GM08714 (cell line): ENCODE results near the gene ATP6V0D1.

ENCODE experiments used
- H3K4me3 ChIP-seq: fragments of 200-500 bp; sonication (Bioruptor generic); 2 replicates; pipeline ENCODE4 v1.5.1; 2014; ENCODE audit warnings: mild to moderate bottlenecking, low read length, inconsistent platforms
- ZNF274 ChIP-seq: IDR thresholded peaks from 2 replicates; pipeline ENCODE4 v1.6.1; 2012; ENCODE audit warnings: mild to moderate bottlenecking, low read depth, low read length

The ATP6V0D1 gene

DNA sequence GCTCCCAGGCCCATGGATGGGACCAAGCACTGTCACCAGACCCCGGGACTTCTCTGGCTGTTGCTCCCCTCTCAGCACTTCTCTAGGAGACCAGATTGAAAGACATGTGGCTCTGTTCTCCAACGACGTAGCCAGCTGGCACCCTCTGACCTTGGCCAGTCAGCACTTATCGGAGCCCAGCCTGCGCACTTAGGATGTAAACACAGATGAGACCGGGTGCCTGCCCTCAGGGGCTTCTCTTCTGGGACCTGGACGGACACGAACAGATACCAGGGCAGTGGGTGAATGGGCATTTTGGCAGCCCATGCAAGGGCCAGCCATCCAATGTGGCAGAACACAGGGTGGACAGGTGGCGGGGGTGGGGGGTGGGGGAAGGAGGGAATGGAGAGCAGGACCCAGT is 71.3 kb downstream of the ATP6V0D1 start:
- TF ChIP-seq ZNF274: no peak
- H3K4me3 ChIP-seq: no peak overlapping the region

- H3K4me3 ChIP-seq: no peak overlapping the region
- TF ChIP-seq ZNF274: no peak
Observed at GRCh38 chr16:67407788-67408452, 73.0 kb downstream of the ATP6V0D1 start.

DNA sequence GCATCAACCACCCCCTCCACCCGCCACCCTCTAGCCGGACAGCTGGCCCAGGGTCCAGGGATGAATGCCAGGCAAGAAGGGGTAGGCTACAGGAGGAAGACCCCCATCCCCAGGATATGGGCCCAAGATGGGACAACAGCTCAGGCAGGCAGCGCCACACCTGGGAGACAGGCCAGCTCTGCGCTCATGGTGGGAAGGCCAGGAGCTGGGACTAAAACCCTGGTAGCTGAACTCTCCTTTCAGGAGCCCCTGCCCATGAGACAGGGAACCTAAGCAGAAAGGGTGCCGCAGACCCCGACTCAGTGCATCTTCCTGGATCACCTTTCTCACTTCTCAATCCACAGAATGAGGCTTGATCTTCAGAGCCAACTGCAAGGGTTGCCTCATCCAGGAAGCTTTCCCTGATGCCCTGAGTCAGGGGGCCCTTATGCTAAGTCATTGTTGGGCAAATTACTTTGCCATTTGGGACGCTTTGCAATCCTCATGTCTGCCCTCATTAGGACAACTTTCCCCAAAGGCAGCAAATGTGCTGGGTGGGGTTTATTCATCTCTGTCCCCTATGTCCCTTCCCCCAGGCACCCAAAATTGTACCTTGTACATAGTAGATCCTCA is 73.7 kb downstream of the ATP6V0D1 start:
- H3K4me3 ChIP-seq: no peak overlapping the region
- TF ChIP-seq ZNF274: no peak

DNA sequence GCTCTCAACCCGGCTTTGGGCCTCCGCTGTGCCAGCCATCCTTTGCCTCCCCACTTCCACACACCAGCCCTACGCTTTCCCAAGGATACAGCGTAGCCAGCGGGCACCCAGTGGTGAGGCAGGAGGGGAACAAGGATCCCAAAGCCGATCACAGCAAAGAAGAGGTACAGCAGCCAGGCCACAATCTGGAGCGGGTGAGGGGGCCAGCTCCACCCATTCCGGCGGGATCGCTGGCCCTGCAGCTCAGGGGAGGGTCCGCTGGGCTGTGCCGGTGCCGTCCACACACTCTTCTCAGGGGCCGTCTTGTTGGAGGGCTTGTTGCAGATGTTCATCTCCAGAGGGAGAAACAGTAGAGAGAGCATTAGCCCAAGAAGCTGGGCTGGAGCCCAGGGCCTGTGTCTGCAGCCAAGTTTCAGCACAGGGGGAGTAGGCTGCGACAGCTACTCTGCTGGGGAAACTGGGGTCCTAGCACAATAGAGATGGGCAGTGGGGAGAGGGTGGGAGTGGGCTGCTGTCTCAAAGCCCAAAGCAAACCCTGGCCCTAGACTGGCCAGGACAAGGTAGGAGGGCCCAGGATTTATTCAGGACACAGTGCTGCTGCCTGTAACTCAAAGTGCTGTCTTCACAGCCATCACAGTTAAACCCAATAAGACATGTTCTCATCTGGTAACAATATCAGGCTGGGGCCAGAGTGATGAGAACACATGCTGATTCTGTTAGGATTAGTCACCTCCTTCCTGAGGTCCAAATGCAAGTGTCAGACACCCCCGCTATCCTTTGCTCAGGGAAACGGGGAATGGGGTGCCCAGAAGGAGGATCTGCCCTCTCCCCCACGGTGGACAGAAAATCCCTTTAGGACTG is 74.6 kb downstream of the ATP6V0D1 start:
- TF ChIP-seq ZNF274: no peak
- H3K4me3 ChIP-seq: no peak overlapping the region

DNA sequence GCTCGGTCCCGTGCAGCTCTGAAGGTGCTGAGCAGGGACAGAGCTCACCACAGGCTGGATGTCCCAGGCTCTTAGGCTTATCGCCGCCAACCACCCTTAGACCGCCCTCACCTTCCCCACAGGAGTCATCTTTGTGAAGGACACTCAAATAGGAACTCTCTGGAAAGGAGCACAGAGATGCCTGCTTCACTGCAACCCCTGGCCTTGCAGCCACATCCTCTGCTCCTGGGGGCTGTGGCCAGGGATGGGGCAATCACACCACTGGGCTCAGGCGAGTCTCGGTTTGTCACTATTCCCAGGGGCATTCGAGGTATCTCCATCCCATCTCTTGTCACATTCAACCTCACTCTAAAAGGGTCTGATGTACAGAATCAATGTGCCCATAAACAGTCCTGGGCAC is 75.6 kb downstream of the ATP6V0D1 start:
- TF ChIP-seq ZNF274: no peak
- H3K4me3 ChIP-seq: no peak overlapping the region

DNA sequence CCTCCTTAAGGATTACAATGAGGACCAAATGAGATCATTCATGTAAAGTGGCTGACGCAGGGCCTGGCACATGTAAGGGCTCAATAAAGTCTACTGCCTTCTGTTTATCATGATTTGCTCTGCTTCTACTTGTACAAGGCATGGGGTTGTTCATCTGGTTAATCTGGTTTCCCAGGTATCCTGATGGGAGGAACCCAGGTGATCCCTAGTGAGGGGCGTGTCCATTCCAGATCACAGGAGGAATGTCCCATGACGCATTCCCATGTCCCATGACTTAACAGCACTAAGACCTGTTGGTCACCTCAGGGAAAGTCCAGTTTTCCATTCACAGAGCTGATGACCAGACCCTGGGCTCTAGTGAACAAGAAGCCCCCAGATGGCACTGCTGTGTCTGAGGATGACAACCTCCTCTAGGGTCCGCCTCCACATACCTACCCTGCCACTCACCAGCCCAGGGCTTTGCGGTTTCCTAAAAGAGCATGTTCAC is 76.2 kb downstream of the ATP6V0D1 start:
- TF ChIP-seq ZNF274: no peak
- no peak overlapping the region for H3K4me3 ChIP-seq

- no peak overlapping the region for H3K4me3 ChIP-seq
- TF ChIP-seq ZNF274: no peak
Observed at GRCh38 chr16:67403976-67404555, 76.9 kb downstream of the ATP6V0D1 start.

DNA sequence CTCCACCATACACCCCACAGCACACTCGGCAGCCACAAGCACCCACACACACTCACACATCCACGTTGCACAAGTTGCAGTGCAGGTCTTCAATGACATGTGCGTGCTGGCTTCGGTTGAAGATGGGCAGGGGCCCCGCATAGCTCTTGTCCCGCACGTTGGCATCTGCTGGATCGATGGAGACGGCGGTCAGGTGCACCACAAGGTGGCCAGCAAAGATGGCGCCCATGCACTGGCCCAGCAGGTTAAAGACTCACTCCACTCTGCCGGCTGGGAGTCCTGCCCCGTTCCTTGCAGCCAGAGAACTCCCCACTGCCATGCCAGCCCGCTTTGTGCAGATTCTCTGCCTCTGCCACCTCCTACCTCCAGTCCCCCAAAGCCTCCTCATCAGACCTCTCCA is 80.1 kb downstream of the ATP6V0D1 start:
- no peak overlapping the region for H3K4me3 ChIP-seq
- TF ChIP-seq ZNF274: no peak

GRCh38 chr16:67399749-67400704 is 80.9 kb downstream of the ATP6V0D1 start:
- H3K4me3 ChIP-seq: no peak overlapping the region
- no peak for TF ChIP-seq ZNF274

DNA sequence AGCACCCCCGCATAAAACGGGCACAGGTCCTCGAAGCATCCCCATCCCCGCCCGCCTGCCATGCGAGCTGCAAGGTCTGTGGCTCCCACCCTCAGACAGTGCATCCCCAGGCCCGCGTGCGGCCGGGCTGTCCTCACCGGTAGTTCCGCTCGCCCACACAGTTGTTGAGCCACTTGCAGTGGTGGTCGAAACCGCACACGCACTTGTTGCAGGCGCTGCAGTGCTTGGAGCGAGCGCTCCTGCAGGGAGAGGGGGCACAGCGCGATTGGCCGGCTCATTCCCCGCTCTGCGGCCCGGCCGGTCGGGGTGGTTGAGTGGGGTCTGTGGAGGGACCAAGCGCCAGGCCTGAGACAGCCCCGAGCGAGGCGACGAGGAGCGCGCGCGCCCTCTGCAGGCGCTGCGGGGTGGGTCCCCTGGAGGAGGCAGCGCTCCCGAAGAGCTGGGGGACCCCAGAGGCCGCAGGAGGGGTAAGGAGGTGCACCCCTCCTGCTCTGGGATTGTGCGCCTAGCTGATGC is 81.7 kb downstream of the ATP6V0D1 start:
- H3K4me3 ChIP-seq: no peak overlapping the region
- no peak for TF ChIP-seq ZNF274

- H3K4me3 ChIP-seq: no peak overlapping the region
- TF ChIP-seq ZNF274: no peak
Observed at GRCh38 chr16:67398546-67399217, 82.3 kb downstream of the ATP6V0D1 start.

DNA sequence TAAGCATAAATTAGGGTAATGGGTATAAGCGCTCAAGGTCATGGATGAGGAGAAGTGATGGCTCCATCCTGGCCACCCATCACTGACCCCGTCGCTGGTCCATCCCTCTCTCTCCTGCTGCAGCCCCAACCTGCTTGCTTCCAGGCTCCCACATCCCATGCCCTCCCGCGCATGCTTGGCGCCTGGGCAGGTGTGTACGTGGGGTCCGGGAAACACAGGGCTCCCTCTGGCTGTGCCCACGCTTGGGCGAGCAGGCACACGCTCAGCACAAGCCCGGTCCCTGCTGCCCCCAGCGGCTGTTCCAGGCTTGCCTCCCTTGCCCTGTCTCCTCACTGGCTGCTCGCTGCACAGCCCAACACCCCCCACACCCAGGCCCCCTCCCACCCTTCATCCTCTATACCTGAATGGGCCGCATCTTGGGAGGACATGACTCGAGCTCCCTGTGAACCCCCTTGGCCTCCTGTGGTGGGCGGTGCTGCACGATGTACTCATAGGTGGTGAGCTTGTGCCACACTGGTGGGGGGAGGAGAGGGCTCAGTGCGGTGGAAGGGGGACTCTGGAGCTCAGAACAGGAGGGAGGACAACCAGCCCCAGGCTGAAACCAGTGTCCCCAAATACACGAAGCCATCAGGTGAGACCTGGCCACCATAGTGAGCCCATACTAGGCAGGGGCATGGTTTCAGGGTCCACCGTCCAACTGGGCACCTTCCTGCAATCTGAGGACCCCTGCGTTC is 83.0 kb downstream of the ATP6V0D1 start:
- no peak for TF ChIP-seq ZNF274
- H3K4me3 ChIP-seq: no peak overlapping the region
